ENCODE data around the gene FLRT2.

Gene FLRT2

DNA sequence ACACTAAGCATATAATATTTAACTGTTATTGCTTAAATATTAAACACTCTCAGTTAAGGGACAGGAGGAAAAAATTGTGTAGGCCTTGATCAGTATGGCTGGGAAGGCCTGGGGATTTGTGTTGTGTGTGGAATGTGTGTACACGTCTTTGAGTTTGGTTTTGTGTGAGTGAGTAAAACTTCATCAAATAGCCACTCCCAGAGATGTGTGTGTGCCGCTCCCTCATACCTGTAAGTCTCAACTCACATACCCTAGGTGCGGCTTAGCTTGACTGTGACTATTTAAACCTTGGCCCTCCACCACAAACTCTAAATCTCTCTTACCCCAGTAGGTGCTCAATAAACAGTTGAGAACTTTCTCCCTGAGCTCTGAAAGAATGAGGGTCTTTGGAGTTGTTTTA is 64.3 kb downstream of the FLRT2 start:
- H3K4me1 ChIP-seq (ENCODE audit: control insufficient read depth, insufficient read depth, low read length): no peaks in the 10 kb centered on the region
- H3K27me3 ChIP-seq (ENCODE audit: control insufficient read depth in 1 of 2, insufficient read depth in 2 of 2, low read length in 2 of 2): no peaks in the 10 kb centered on the region
- H3K9ac ChIP-seq (ENCODE audit: low read length in 2 of 2): no peak overlapping the region
- no peaks in the 10 kb centered on the region for H3K9me3 ChIP-seq (ENCODE audit: control insufficient read depth in 2 of 2, low read length in 2 of 2)
- H3K4me3 ChIP-seq (ENCODE audit: low read length in 2 of 2): no peak overlapping the region
- H3K36me3 ChIP-seq (ENCODE audit: control insufficient read depth in 2 of 2, insufficient read depth in 2 of 2, low read length in 2 of 2): no peaks in the 10 kb centered on the region
- no peak overlapping the region for H3K27ac ChIP-seq (ENCODE audit: low read length)

DNA sequence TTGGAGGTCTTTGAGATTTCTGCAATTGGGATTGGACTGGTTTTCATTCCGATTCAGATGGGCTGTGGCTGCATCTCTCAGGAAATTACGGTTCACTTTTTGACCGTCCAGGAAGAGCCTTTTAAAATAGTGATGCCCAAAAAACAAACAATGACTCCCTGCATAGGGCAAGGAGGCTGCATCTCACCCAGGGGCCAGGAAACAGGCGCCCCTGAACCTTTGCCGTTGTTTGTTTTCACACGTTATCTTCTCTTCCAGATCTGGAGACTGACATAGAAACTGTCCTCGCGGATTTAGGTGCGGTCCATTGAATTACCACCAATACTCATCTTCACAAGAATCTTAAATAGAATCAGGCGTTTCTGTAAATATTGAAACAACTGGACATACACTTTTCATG is 66.0 kb downstream of the FLRT2 start:
- no peak overlapping the region for H3K9ac ChIP-seq (ENCODE audit: low read length in 2 of 2)
- H3K9me3 ChIP-seq (ENCODE audit: control insufficient read depth in 2 of 2, low read length in 2 of 2): no peaks in the 10 kb centered on the region
- H3K4me3 ChIP-seq (ENCODE audit: low read length in 2 of 2): no peak overlapping the region
- H3K36me3 ChIP-seq (ENCODE audit: control insufficient read depth in 2 of 2, insufficient read depth in 2 of 2, low read length in 2 of 2): no peaks in the 10 kb centered on the region
- H3K4me1 ChIP-seq (ENCODE audit: control insufficient read depth, insufficient read depth, low read length): no peaks in the 10 kb centered on the region
- no peak overlapping the region for H3K27ac ChIP-seq (ENCODE audit: low read length)
- no peaks in the 10 kb centered on the region for H3K27me3 ChIP-seq (ENCODE audit: control insufficient read depth in 1 of 2, insufficient read depth in 2 of 2, low read length in 2 of 2)

DNA sequence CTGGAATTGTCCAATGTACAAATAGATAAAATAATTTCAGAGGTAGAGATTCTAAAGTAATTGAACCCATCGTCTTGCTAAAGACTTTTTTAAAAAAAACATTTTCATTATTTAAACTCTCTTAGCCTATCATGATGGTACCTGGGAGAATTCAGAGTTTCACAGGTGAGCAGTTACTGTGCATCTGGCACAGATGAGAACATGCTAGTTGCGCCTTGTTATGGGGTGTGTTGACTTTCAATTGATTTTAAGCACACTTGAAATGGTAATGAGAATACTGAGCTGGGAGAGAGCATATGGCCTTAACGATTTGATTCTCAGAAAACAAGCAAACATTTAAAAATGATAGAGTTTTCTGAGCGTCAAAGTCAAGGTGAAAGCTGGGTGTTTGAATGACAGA is 66.6 kb downstream of the FLRT2 start:
- Histone ChIP-seq H3K4me3 (ENCODE audit: low read length in 2 of 2) (no peak overlapping the region), H3K9me3 (ENCODE audit: control insufficient read depth in 2 of 2, low read length in 2 of 2) (no peaks in the 10 kb centered on the region), H3K27ac (ENCODE audit: low read length) (no peak overlapping the region), H3K4me1 (ENCODE audit: control insufficient read depth, insufficient read depth, low read length) (no peaks in the 10 kb centered on the region), H3K36me3 (ENCODE audit: control insufficient read depth in 2 of 2, insufficient read depth in 2 of 2, low read length in 2 of 2) (no peaks in the 10 kb centered on the region), H3K9ac (ENCODE audit: low read length in 2 of 2) (no peak overlapping the region), H3K27me3 (ENCODE audit: control insufficient read depth in 1 of 2, insufficient read depth in 2 of 2, low read length in 2 of 2) (no peaks in the 10 kb centered on the region)

DNA sequence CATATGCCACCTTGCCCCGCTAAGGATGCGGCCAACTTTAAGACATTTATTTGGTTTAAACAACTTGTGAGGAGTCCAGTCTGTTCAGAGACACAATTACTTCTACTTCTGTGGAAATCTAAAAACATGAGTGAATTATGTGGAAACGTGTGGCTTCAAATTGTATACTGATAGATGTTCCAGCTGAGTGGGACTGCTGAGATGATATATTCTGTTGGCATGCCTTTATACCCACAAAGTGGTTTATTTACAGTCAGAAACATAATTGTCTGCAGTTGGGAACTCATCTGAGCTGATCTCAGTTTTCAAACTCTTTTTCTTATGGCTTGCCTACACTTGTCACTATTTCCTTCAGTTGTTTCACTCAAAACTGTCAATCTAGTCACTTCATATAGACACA is 67.8 kb downstream of the FLRT2 start:
- Histone ChIP-seq H3K4me3 (ENCODE audit: low read length in 2 of 2) (no peak overlapping the region), H3K27me3 (ENCODE audit: control insufficient read depth in 1 of 2, insufficient read depth in 2 of 2, low read length in 2 of 2) (no peaks in the 10 kb centered on the region), H3K9ac (ENCODE audit: low read length in 2 of 2) (no peak overlapping the region), H3K36me3 (ENCODE audit: control insufficient read depth in 2 of 2, insufficient read depth in 2 of 2, low read length in 2 of 2) (no peaks in the 10 kb centered on the region), H3K27ac (ENCODE audit: low read length) (no peak overlapping the region), H3K4me1 (ENCODE audit: control insufficient read depth, insufficient read depth, low read length) (no peaks in the 10 kb centered on the region), H3K9me3 (ENCODE audit: control insufficient read depth in 2 of 2, low read length in 2 of 2) (no peaks in the 10 kb centered on the region)

DNA sequence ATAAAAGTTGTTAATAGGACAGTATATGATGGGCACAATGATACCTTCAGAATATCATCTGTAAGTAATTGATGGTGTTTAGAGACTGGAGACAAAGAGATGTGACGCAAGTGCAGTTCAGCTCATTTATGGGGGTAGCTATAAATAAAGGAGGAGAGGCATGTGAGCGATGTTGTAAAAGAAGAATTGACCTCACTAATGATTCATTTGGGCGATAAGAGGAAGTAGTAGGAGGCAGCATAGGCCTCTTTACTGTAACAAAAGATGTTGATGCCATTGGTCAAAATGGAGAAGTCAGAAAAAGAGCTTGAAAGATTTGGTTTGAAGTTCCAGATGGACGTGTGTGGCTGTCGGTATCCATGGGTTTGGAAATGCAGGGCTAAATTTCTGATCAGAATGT is 70.0 kb downstream of the FLRT2 start:
- Histone ChIP-seq H3K36me3 (ENCODE audit: control insufficient read depth in 2 of 2, insufficient read depth in 2 of 2, low read length in 2 of 2) (no peaks in the 10 kb centered on the region), H3K27ac (ENCODE audit: low read length) (no peak overlapping the region), H3K4me3 (ENCODE audit: low read length in 2 of 2) (no peak overlapping the region), H3K4me1 (ENCODE audit: control insufficient read depth, insufficient read depth, low read length) (no peaks in the 10 kb centered on the region), H3K9ac (ENCODE audit: low read length in 2 of 2) (no peak overlapping the region), H3K9me3 (ENCODE audit: control insufficient read depth in 2 of 2, low read length in 2 of 2) (no peaks in the 10 kb centered on the region), H3K27me3 (ENCODE audit: control insufficient read depth in 1 of 2, insufficient read depth in 2 of 2, low read length in 2 of 2) (no peaks in the 10 kb centered on the region)

DNA sequence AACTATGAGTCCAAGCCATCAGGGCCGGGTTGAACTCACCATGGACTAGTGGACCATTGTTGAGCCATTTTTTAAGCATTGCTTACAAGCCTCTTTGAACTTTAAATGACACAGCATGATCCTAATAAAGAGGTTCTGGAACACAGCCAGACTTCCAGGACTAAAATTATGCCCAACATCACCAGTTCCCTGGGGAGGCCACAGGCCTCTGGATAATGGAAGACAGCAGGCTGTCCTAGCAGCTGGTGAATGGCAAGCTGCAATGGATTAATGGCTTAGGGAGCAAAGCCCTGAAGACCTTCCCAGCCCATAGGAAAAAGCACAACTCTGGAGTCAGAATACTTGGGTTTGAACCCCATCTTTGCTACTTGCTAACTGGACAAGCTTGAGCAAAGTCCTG is 71.3 kb downstream of the FLRT2 start:
- no peaks in the 10 kb centered on the region for H3K9me3 ChIP-seq (ENCODE audit: control insufficient read depth in 2 of 2, low read length in 2 of 2)
- no peaks in the 10 kb centered on the region for H3K36me3 ChIP-seq (ENCODE audit: control insufficient read depth in 2 of 2, insufficient read depth in 2 of 2, low read length in 2 of 2)
- no peak overlapping the region for H3K4me3 ChIP-seq (ENCODE audit: low read length in 2 of 2)
- H3K4me1 ChIP-seq (ENCODE audit: control insufficient read depth, insufficient read depth, low read length): no peaks in the 10 kb centered on the region
- H3K27me3 ChIP-seq (ENCODE audit: control insufficient read depth in 1 of 2, insufficient read depth in 2 of 2, low read length in 2 of 2): no peaks in the 10 kb centered on the region
- H3K27ac ChIP-seq (ENCODE audit: low read length): no peak overlapping the region
- H3K9ac ChIP-seq (ENCODE audit: low read length in 2 of 2): no peak overlapping the region

DNA sequence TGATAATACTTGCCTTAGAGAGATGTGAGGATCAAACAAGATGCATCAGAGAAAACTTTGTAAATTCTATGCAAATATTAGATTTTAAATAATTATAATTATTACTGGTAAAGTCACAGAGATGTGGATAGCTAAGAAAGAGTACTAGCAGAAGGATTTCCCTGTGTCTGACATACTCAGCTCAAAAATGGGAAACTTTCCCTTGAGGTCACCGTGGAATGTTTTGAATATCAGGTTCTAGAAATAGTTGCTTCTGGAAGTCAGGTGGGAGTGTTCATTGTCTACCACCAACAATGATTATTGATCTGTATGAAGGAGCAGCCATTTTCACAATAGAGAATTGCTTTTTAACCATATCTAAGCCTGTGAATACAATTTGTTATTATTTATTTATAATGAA is 71.7 kb downstream of the FLRT2 start:
- no peak overlapping the region for H3K9ac ChIP-seq (ENCODE audit: low read length in 2 of 2)
- no peaks in the 10 kb centered on the region for H3K4me1 ChIP-seq (ENCODE audit: control insufficient read depth, insufficient read depth, low read length)
- no peaks in the 10 kb centered on the region for H3K36me3 ChIP-seq (ENCODE audit: control insufficient read depth in 2 of 2, insufficient read depth in 2 of 2, low read length in 2 of 2)
- H3K9me3 ChIP-seq (ENCODE audit: control insufficient read depth in 2 of 2, low read length in 2 of 2): no peaks in the 10 kb centered on the region
- H3K4me3 ChIP-seq (ENCODE audit: low read length in 2 of 2): no peak overlapping the region
- H3K27ac ChIP-seq (ENCODE audit: low read length): no peak overlapping the region
- no peaks in the 10 kb centered on the region for H3K27me3 ChIP-seq (ENCODE audit: control insufficient read depth in 1 of 2, insufficient read depth in 2 of 2, low read length in 2 of 2)

DNA sequence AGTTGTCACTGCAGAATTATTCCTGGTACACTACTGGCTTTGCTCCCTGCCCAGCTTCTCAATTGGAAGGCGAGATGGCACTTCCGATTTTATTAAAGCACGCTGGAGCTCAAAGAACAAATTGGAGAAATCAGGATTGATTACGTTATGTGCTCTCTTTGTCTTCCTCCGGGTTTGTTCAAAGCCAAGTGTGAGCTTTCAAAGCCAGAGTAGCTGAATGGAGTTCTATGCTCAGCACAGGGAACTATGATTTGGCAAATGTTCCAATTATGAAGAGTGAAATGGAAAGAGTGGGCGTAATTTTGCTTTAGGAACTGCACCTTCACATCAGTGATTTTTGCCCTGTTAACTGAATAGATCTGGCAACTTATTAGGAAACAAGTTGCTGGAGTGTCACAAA is 72.4 kb downstream of the FLRT2 start:
- no peaks in the 10 kb centered on the region for H3K27me3 ChIP-seq (ENCODE audit: control insufficient read depth in 1 of 2, insufficient read depth in 2 of 2, low read length in 2 of 2)
- H3K4me3 ChIP-seq (ENCODE audit: low read length in 2 of 2): no peak overlapping the region
- H3K4me1 ChIP-seq (ENCODE audit: control insufficient read depth, insufficient read depth, low read length): no peaks in the 10 kb centered on the region
- H3K9ac ChIP-seq (ENCODE audit: low read length in 2 of 2): no peak overlapping the region
- H3K9me3 ChIP-seq (ENCODE audit: control insufficient read depth in 2 of 2, low read length in 2 of 2): no peaks in the 10 kb centered on the region
- no peak overlapping the region for H3K27ac ChIP-seq (ENCODE audit: low read length)
- no peaks in the 10 kb centered on the region for H3K36me3 ChIP-seq (ENCODE audit: control insufficient read depth in 2 of 2, insufficient read depth in 2 of 2, low read length in 2 of 2)

DNA sequence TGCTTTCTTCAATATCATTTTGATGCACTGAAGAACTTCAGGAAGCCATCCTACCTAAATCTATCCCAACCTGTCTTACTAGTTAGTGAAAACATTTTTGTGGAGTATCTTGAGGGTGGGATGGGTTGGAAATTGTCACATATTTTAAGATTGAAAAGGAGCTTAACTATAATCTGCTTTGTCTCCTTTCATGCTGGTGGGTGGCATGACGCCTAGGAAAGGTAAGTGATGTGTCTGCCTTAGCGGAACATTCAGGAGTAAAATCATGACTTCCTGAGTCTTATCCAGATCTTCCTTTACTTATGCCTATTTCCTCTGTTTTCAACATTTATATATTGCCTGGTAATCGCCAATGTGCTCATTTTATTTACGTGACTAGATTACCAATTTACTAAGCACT is 74.1 kb downstream of the FLRT2 start:
- Histone ChIP-seq H3K4me3 (ENCODE audit: low read length in 2 of 2) (no peak overlapping the region), H3K27me3 (ENCODE audit: control insufficient read depth in 1 of 2, insufficient read depth in 2 of 2, low read length in 2 of 2) (no peaks in the 10 kb centered on the region), H3K27ac (ENCODE audit: low read length) (no peak overlapping the region), H3K4me1 (ENCODE audit: control insufficient read depth, insufficient read depth, low read length) (no peaks in the 10 kb centered on the region), H3K36me3 (ENCODE audit: control insufficient read depth in 2 of 2, insufficient read depth in 2 of 2, low read length in 2 of 2) (no peaks in the 10 kb centered on the region), H3K9me3 (ENCODE audit: control insufficient read depth in 2 of 2, low read length in 2 of 2) (no peaks in the 10 kb centered on the region), H3K9ac (ENCODE audit: low read length in 2 of 2) (no peak overlapping the region)

DNA sequence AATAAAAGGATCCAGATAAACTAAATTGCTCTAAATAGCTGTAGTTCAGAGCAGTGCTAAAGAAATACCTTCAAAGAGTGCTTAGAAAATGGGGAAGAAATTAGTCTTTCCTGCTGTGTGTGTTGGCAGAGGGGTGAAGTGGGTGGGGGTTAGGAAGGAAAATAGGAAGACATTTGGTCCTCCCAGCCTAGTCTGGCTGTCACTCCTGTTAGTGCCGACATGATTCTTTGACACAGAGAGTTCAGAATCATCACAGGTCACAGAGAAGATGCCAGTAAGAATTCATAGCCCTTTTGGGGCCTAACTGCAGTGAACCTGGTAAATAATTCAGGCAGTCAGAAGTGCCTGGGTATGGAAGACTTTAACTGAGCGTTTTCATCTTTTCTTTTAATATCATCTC is 74.8 kb downstream of the FLRT2 start:
- Histone ChIP-seq H3K4me3 (ENCODE audit: low read length in 2 of 2) (no peak overlapping the region), H3K27ac (ENCODE audit: low read length) (no peak overlapping the region), H3K4me1 (ENCODE audit: control insufficient read depth, insufficient read depth, low read length) (no peaks in the 10 kb centered on the region)

DNA sequence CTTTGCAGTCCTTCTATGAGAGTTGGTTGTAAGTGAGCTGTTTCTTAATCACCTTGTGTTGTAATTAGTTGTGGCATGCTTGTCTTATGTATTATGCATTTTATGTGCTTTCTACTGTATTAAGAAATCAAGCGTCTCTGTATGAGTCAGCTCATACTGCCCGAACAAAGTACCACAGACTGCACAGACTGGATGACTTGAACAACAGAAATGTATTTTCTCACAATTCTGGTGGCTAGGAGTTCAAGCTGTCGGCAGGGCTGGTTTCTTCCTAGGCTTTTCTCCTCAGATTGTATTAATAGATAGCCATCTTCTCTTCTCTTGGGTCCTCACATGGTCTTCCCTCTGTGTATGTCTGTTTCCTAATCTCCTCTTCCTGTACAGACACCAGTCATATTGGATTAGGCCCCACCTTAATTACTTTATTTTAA is 77.7 kb downstream of the FLRT2 start:
- no peaks in the 10 kb centered on the region for H3K36me3 ChIP-seq (ENCODE audit: control insufficient read depth in 2 of 2, insufficient read depth in 2 of 2, low read length in 2 of 2)
- H3K4me3 ChIP-seq (ENCODE audit: low read length in 2 of 2): no peak overlapping the region
- no peak overlapping the region for H3K27ac ChIP-seq (ENCODE audit: low read length)
- no peaks in the 10 kb centered on the region for H3K4me1 ChIP-seq (ENCODE audit: control insufficient read depth, insufficient read depth, low read length)
- H3K27me3 ChIP-seq (ENCODE audit: control insufficient read depth in 1 of 2, insufficient read depth in 2 of 2, low read length in 2 of 2): no peaks in the 10 kb centered on the region
- peaks cover 0 to 2% of the 10 kb centered on the region in 2 donors for H3K9me3 ChIP-seq (ENCODE audit: control insufficient read depth in 2 of 2, low read length in 2 of 2)
- H3K9ac ChIP-seq (ENCODE audit: low read length in 2 of 2): no peak overlapping the region

More for the DNA sequence above, 74.8 kb downstream of the FLRT2 start:
- H3K36me3 ChIP-seq (ENCODE audit: control insufficient read depth in 2 of 2, insufficient read depth in 2 of 2, low read length in 2 of 2): no peaks in the 10 kb centered on the region
- no peaks in the 10 kb centered on the region for H3K9me3 ChIP-seq (ENCODE audit: control insufficient read depth in 2 of 2, low read length in 2 of 2)
- H3K9ac ChIP-seq (ENCODE audit: low read length in 2 of 2): no peak overlapping the region
- H3K27me3 ChIP-seq (ENCODE audit: control insufficient read depth in 1 of 2, insufficient read depth in 2 of 2, low read length in 2 of 2): no peaks in the 10 kb centered on the region

DNA sequence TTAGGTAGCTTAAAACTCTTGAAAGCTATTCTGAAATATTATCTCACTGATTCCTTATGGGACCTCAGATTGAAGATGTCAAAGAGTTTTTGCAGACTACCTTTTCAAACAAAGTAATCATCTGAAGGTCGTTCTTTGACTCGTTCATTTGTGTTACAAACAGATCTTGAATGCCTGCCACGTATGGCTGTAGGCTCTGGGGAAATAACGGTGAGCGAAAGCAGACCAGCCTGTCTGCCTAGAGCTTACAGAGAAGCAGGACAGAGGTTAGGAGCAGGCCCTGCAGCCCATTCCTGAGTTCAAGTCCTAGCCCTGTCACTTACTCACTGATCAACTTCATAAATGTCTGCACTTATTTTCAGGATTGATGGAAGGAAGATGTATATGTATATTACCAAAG is 83.6 kb downstream of the FLRT2 start:
- Histone ChIP-seq H3K27me3 (ENCODE audit: control insufficient read depth in 1 of 2, insufficient read depth in 2 of 2, low read length in 2 of 2) (no peaks in the 10 kb centered on the region), H3K9me3 (ENCODE audit: control insufficient read depth in 2 of 2, low read length in 2 of 2) (peaks cover 0 to 2% of the 10 kb centered on the region in 2 donors), H3K27ac (ENCODE audit: low read length) (no peak overlapping the region), H3K4me3 (ENCODE audit: low read length in 2 of 2) (no peak overlapping the region), H3K36me3 (ENCODE audit: control insufficient read depth in 2 of 2, insufficient read depth in 2 of 2, low read length in 2 of 2) (no peaks in the 10 kb centered on the region), H3K9ac (ENCODE audit: low read length in 2 of 2) (no peak overlapping the region), H3K4me1 (ENCODE audit: control insufficient read depth, insufficient read depth, low read length) (no peaks in the 10 kb centered on the region)

Data from stomach smooth muscle (tissue), 2 donors.